GM23248 (cell line): ENCODE data around the gene VIL1.

Experiments
- EZH2 ChIP-seq: fragments of 200-600 bp; sonication (generic); IDR thresholded peaks from 2 replicates; pipeline ENCODE4 v1.6.1; 2018; ENCODE audit warnings: antibody characterized with exemption, mild to moderate bottlenecking; ENCODE audit not compliant: insufficient read depth, poor library complexity, severe bottlenecking
- EZH2phosphoT487 ChIP-seq: fragments of 200-600 bp; sonication (generic); IDR thresholded peaks from 2 replicates; pipeline ENCODE4 v1.6.1; 2018; ENCODE audit warnings: antibody characterized with exemption, moderate library complexity, mild to moderate bottlenecking, low read depth; ENCODE audit not compliant: insufficient read depth

DNA sequence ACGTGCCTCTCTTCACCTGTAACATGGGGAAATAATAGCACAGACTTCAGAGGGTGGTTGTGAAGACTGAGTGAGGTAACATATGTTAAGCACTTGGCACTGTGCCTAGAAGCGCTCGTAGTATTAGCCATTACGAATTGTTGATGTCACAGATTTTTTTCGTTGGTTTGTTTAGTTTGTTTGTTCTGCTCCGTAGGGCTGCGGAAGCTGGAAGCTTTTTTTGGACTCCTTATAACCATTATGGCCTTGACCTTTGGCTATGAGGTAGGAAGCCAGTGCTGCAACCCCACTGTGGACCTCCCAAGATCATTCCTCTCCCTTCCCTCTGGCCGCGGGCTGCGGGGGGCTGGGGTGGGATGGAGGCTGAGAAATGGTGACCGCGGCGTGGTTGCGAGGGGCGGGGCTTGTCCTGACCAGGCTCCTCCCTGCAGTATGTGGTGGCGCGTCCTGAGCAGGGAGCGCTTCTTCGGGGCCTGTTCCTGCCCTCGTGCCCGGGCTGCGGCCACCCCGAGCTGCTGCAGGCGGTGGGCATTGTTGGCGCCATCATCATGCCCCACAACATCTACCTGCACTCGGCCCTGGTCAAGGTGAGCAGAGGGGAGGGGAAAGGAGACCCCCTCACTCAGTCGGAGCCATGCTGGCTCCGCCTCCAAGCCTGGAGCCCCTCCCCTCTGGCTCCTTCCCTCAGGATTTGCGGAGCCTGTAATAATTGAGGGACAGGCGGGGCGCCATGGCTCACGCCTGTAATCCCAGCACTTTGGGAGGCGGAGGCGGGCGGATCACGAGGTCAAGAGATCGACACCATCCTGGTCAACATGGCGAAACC lies 31.3 kb upstream of the VIL1 start:
- TF ChIP-seq EZH2 (no peak), EZH2phosphoT487 (no peak)
